Posterior cingulate gyrus (tissue), 11 donors: ENCODE data around the gene SLC27A1.
"Not testable (repeated sequence)": the region's sequence is repeated elsewhere in the genome, so short reads cannot be mapped to it uniquely, and the experiment has no call there.

ENCODE experiments used
- DNase-seq, 10 donors: peaks; one replicate each; pipeline versions ENCODE4 v3.0.0 to v3.0.0-alpha.2; 2020 to 2021; ENCODE audit warnings: mixed read lengths in 3 of 10
- intact Hi-C: fragments of 100-400 bp; cut with DNase I; formaldehyde crosslinking; loops from one replicate; pipeline ENCODE4 v1.15.1; 2023

Gene SLC27A1

DNA sequence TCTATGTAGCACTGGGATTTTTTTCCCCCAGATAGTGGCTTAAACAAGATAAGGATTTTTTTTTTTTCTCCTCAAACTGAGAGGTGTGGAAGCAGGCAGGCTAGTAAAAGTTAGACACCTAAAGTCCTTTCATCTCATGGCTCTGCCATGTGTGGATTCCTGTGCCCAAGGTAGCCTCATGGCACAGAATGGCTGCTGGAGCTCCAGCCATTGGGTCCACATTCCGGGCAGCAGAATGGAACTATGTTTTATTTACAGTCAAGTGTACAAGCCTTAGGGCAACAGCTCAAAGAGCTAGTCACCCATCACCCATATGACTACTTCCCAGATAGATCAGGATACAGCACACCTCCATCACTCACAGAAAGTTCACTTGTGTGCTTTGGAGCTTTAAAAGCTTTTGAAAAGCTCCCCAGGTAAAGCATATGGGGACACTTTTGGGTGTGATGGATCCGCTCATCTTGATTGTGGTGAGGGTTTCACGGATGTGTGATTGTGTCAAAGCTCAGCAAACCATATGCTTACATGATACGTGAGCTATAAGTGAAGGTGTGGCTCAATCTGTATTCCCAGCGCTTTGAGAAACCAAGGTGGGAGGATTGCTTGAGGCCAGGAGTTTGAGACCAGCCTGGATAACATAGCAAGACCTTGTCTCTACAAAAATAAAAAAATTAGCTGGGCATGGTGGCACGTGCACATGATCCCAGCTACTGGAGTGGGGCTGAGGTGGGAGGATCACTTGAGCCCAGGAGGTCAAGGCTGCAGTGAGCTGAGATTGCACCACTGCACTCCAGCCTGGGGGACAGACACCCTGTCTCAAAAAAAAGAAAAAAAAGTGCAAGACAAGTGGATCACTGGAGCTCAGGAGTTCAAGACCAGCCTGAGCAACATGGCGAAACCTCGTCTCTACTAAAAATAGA is 59.2 kb downstream of the SLC27A1 start:
- no peak for DNase-seq
- intact Hi-C loops: no loop called here

DNA sequence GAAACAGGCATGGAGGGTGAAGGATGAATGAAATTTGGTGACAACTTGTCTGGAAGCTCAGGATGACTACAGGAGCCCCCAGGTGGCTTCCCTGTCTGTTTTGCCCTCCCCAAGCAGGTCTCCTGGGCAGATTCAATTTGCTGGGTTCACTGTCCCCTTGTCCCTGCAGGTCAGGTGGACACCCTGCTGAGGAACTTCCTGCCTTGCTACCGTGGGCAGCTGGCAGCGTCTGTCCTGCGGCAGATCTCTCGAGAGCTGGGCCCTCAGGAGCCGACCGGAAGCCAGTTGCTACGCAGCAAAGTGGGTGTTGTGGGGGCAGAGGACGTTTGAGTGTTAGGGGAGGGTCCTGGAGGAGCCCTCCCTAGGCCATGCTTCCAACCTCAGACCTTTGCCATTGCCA is 60.3 kb downstream of the SLC27A1 start:
- DNase-seq: no peak
- intact Hi-C loops: no loop called here

DNA sequence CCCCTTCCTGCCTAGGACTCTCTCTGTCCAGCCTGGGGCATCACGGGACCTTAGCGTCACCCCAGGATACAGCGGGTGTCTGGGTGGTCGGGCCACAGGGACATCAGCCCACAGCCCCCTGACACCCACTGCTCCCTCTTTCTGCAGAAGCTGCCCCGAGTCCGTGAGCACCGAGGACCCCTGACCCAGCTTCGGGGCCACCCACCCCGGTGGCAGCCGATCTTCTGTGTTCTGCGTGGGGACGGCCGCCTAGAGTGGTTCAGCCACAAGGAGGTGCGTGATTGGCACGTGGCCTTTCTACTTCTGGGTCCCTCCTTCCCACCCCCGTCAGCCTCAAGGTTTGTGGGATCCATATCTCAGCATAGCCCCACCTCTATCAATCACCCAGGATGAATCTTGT is 61.8 kb downstream of the SLC27A1 start:
- DNase-seq: no peak
- intact Hi-C loops: no loop called here

DNA sequence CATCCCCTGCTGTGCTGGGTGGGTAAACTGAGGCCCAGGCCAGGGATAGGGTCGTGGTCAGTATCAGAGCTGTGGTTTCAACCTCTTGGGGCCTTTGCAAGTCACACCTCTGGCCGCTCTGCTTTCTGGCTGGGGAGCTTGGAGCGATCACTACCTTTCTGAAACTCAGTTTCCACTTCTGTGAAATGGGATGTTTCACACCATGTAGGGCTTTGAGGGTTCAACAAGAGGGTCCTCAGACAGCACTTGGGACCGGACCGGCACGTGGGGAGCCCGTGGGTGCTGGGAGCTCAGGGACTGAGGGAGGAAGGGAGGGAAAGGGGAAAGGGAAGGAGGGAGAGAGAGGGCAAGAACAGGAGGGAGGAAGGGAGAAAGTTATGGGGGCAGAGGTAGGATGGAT is 62.2 kb downstream of the SLC27A1 start:
- intact Hi-C loops: no loop called here
- DNase-seq: no peak

DNA sequence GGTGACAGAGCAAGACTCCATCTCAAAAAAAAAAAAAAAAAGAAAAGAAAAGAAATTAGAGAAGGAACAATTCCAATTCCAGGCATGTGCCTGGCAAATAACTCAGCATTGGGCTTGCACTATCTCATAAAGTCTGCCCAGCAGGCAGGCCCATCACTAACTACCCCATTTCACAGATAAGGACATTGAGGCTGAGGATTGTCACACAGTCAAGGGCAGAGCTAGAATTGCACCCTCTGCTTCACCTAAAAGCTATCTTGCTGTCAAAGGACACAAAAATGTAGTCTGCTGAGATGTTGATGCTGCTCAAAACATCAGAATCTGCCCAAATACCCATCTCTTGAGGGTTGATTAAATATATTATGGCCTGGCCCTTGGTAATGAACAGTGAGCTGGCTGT is 64.4 kb downstream of the SLC27A1 start:
- DNase-seq: no peak
- intact Hi-C loops: no loop called here

DNA sequence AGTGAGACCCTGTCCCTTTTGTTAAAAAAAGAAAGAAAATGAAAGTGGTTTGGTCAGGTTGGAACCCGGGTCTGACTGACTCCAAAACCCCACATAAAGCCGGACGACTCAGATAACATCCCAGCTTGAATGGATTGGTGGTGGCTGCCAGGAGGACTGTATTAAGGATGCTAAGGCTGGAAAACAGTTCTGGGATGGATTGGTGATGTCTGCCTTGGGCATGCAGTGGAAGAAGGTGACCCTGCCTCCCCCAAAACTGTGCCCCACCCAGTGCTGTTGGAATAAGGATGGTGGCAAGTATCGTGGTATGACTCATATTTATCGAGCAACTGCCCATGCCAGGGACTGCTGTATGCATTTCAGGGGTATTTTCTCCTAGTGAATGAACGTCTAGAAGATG is 66.6 kb downstream of the SLC27A1 start:
- no peak for DNase-seq
- intact Hi-C loops: no loop called here

DNA sequence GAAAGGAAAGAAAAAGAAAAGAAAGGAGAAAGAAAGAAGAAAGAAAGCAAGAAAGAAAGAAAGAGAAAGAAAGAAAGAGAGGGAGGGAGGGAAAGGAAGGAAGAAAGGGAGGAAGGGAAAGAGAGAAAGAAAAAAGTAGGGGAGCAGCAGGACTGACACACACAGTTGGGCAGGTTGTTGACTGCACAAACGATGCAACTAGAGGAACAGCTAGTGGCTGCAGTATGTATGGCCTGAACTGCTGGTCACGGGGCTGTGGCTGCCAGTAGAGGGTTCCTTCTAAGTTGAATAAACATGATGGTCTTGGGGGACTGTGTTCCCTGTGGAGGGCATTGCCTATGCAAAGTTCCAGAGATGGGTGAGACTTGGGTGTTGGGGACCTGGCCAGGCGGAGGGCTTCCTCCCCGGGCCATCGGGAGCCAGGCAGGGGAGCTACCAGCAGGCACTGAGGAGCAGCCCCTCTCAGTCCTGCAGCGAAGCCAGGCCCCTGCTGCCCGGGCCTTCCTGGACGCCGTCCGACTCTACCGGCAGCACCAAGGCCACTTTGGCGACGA is 68.4 kb downstream of the SLC27A1 start:
- intact Hi-C loops: no loop called here
- DNase-seq: peak in 1 of 10 donors; percentile 6

DNA sequence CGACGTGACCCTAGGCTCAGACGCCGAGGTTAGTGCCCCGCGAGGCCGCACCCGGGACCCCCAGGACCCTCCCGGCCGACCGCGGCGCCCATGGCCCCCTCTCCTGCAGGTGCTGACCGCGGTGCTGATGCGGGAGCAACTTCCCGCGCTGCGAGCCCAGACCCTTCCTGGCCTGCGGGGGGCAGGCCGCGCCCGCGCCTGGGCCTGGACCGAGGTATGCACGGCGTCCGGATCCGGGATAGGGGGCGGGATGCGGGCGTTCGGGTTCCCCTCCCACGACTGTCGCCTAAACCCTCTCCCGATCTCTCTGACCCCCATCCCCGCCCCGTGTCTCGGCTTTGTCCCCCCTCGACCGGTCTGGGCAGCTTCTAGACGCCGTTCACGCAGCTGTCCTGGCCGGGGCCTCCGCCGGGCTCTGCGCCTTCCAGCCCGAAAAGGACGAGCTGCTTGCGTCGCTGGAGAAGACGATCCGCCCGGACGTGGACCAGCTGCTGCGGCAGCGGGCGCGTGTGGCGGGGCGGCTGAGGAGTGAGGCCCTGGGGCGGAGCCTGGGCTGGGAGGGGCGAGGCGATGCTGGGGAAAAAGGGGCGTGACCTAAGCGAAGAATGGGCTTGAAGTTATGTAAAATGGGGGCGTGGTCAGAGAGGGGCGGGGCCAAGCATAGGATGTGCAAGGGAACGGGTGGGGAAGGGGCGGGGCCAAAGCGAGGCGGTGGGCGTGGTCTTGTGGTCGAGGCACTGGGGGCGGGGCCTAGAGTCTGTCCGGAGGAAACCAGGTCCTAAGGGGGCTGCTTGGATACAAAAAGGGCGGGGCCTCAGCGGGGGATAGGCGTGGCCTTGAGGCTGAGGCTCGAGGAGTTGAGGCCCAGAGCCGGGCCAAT is 69.2 kb downstream of the SLC27A1 start:
- intact Hi-C loops: no loop called here
- peak; percentile 54 to 98 (median 86) for DNase-seq

DNA sequence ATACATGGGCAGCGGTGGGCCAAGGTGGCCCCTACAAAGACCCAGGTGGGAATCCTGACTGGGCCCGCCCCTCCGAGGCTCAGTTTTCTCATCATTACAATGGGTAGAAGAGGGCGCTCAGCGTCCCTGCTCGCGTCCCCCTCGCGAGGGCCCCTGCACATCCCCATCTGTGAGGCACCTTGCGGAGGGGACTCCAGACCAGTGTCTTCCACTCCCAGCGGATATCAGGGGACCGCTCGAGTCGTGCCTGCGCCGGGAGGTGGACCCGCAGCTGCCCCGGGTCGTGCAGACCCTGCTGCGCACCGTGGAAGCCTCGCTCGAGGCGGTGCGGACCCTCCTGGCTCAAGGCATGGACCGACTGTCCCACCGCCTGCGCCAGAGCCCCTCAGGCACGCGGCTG is 69.8 kb downstream of the SLC27A1 start:
- peak in 1 of 10 donors; percentile 75 for DNase-seq
- intact Hi-C loops: no loop called here

DNA sequence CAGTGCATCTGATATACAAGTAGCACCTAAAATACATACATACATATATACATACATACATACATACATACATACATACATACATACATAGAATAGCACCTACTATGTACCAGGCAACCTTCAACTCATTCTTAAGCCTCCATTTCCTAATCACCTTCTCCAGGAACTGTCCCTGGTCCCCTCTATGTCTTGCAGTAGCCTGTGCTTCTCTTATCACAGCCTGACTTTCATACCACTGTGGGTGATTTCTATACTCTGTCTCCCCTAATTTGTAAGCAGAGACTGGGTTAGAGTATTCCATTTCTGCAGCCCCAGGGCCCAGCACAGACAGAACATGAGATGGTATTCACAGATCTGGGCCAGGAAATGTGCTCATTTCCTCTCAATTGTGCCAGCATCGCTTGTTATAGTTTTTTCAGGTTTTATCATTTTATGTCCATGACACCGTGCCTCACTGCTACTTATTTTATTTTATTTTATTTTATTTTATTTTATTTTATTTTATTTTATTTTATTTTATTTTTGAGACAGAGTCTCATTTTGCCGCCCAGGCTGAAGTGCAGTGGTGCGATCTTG is 70.9 kb downstream of the SLC27A1 start:
- DNase-seq: no peak
- intact Hi-C loops: no loop called here

DNA sequence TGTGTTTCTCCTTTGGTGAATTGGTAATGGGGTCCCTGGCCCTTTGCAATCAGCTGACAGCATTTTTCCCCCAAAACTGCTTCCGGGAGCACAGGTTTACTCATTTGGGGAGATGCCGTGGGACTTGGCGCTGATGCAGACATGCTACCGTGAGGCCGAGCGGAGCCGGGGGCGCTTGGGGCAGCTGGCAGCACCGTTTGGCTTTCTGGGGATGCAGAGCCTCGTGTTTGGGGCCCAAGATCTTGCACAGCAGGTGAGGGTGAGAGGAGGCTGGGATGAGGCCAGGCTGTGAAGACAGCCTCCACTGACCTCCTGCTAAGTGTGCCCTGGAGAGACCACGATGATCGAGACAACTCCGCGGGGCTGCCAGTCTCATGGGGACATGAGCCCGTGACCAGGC is 71.7 kb downstream of the SLC27A1 start:
- intact Hi-C loops: no loop called here
- peak in 1 of 10 donors; percentile 63 for DNase-seq

DNA sequence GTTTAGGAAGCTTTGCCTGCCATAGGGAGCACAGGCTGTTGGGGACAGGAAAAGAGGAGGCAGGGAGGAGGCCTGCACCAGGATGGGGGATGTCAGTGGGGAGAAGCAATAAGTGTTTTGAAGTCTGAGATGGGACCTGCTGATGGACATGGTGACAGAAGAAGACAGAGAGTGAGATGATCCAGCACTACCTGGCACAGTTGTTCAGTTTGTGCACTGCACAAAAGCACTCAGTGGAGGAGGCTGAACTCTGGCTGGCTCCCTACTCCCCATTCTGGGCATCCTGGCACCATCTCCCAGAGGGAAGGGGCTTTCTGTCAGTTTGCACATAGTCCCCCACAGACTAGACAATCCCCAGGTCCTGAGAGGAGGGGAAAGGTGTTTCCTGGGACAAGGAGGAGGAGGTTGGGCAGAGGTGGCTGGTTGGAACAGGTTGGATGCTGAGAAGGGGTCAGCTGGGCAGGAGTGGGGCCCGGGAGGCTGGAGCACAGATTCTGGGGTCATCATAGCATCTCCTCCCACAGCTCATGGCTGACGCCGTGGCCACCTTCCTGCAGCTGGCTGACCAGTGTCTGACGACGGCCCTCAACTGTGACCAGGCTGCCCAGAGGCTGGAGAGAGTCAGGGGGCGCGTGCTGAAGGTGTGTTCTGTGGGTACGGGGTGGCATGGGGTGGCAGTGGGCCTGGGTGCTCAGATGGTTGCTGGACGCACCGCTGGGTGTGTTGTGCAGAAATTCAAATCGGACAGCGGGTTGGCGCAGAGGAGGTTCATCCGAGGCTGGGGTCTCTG is 72.7 kb downstream of the SLC27A1 start:
- DNase-seq: peak in 1 of 10 donors; percentile 72
- intact Hi-C loops: no loop called here

DNA sequence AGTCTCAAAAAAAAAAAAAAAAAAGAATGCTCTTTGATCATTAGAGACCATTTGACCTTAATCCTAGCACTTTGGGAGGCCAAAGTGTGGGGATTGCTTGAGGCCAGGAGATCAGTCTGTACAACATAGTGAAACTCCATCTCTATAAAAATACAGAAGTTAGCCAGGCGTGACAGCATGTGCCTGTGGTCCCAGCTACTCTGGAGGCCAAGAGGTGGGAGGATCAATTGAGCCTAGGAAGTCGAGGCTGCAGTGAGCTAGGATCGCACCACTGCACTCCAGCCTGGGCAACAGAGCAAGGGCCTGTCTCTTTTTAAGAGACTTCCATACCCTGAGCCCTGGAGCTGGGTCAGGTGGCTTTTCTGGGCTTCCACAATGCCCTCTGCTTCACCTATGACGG is 73.7 kb downstream of the SLC27A1 start:
- intact Hi-C loops: no loop called here
- peak in 1 of 10 donors; percentile 47 for DNase-seq

DNA sequence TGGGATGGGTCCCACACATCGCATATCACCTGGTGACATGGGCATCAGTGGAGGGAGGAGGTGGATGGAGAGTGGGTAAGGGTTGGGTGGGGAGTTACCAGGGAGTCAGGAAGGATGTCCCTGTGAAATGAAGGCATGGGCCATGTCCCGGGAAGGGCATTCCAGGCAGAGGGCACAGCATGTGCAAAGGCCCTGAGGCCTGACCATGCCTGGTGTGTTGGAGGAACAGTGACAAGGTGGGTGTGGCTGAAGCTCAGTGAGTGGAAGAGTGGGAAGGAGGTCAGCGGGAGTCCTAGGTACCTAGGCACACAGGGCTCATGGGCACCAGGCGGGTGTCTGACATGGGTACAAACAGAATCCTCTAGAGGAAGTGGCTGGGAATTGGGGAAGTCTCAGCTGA is 74.1 kb downstream of the SLC27A1 start:
- intact Hi-C loops: no loop called here
- peak in 1 of 10 donors; percentile 63 for DNase-seq

DNA sequence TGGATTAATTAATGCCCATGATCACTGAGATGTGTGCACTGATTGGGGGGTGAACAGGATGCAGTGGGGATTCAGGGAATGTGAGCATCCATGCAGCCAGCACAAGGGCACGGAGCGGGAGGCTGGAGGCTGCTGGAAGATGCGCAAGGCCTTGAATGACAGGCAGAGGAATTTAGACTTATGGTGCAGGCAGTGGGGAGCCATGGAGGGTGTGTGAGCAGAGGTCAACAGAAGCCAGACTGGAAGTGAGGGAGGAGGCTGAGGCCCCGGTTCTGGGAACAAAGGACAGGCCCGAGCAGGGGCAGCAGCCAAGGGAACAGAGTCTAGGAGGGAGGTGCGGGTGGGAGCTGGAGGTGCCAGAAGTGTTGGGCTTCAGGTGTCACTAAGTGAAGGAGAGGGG is 77.8 kb downstream of the SLC27A1 start:
- intact Hi-C loops: no loop called here
- DNase-seq: peak in 1 of 10 donors; percentile 66

DNA sequence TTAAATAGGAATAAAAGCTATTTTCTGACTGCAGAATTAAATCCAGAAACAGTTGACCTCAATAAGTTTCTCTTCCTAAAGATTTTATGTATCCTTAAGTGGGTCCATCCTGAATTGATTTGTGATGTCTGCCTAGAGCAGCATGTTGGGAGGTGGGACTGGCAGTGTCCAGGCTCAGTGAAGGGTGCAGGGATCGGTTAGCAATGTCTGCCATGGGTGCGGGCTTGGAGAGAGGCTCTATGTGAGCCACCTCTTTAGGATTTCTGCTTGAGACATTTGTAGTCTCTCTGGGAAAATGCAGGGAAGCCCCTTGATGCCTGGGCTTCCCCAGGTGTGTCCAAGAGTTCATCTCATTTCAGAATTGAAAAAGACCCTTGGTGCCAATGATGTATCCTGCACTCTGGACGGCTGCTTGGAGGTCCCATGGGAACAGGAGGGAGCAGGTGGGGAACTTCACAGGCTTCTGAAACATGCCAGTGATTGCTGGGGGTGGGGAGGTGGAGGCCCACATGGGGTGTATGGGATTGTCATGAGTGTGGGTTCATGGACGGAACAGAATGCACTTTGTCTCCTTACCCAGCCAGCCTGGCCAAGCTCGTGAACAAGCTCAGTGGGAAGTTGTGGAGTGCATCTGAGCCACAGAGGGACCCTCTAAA is 78.9 kb downstream of the SLC27A1 start:
- peak in 1 of 10 donors; percentile 48 for DNase-seq
- intact Hi-C loops: no loop called here

DNA sequence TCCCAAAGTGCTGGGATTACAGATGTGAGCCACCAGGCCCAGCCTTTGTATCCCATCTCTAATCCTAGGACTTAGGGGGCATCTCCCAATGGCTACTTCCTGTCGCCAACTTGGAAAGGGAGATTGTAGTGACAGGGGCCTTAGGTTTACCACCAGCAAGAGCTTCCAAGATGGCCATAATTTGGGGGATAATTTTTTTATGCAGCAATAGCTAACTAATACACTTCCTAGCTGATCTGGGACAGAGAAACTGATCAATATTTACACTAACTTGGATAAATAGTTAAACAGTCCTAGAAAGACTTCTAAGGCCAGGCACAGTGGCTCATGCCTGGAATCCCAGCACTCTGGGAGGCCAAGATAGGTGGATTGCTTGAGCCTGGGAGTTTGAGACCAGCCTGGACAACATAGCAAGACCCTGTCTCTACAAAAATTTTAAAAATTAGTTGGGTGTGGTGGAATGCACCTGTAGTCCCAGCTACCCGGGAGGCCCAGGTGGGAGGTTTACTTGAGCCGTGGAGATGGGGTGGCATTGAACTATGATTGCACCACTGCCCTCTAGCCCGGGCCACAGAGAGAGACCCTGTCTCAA is 79.8 kb downstream of the SLC27A1 start:
- intact Hi-C loops: no loop called here
- peak in 1 of 10 donors; percentile 19 for DNase-seq

DNA sequence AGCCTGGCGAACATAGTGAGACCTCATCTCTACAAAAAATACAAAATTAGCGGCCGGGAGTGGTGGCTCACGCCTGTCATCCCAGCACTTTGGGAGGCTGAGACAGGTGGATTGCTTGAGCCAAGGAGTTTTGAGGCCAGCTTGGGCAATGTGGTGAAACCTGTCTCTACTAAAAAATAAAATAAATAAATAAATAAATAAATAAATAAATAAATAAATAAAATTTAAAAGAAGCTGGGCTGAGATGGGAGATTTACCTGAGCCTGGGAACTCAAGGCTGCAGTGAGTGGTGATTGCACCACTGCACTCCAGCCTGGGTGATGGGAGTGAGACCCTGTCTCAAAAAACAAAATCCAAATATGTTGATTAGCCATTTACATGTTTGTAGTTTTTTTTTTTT is 82.4 kb downstream of the SLC27A1 start:
- DNase-seq, intact Hi-C loops: not testable (repeated sequence)

DNA sequence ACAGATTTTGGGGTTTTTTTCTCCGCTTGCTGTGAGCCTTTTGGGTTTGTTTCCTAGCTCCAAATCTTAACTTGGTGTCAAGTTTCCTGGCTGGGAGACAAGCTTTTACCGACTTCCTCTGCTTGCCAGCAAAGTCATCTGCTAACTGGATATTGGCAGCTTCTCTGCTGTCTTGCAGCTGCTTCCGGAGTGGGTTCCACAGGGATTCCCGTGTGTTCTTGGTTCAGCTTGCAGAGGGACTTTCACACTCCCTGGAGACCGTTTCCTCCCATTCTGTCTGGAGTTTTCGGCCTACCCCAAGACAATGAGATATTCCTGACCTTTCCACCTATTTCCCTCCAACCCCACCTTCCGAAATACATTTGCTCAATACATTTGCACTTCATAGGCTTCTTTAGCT is 82.9 kb downstream of the SLC27A1 start:
- peak in 2 of 10 donors; percentile 6 to 41 for DNase-seq
- intact Hi-C loops: no loop called here
